Gastrocnemius medialis (tissue), 4 donors: ENCODE data around the gene SH2D7. TPM values are rescaled to one million over a fixed set of nuclear protein-coding genes. Genes with fewer than 3 reads are reported as not detected.

Source experiments
- ATAC-seq, 2 donors: fragments of 150-250 bp; one replicate each; pipeline ENCODE4 v1.9.1; 2016
- DNase-seq, 2 donors: peaks; one replicate each; pipeline ENCODE4 v3.0.0-alpha.2; 2019
- H3K27ac ChIP-seq, 4 donors: fragments of 200-600 bp; sonication (generic); 1 replicate in 1 of 4; 2 replicates in 3 of 4; pipeline ENCODE4 v1.5.1; 2016 to 2018; ENCODE audit warnings: mild to moderate bottlenecking in 2 of 4, moderate library complexity in 1 of 4
- H3K27me3 ChIP-seq, 3 donors: fragments of 200-600 bp; sonication (generic) in 2 of 3; 1 replicate in 1 of 3; 2 replicates in 2 of 3; pipeline versions ENCODE4 v1.5.1 to v1.6.0; 2016 to 2019; ENCODE audit warnings: mild to moderate bottlenecking in 1 of 3, moderate library complexity in 1 of 3
- H3K36me3 ChIP-seq, 2 donors: fragments of 200-600 bp; sonication (generic) in 1 of 2; one replicate each; pipeline ENCODE4 v1.5.1; 2017 to 2018
- H3K4me1 ChIP-seq, 2 donors: fragments of 200-600 bp; sonication (generic) in 1 of 2; one replicate each; pipeline ENCODE4 v1.5.1; 2016 to 2017; ENCODE audit warnings: mild to moderate bottlenecking in 2 of 2
- H3K4me3 ChIP-seq, 4 donors: fragments of 200-600 bp; sonication (generic) in 3 of 4; 1 replicate in 1 of 4; 2 replicates in 3 of 4; pipeline ENCODE4 v1.5.1; 2016 to 2019; ENCODE audit warnings: mild to moderate bottlenecking in 2 of 4
- H3K9me3 ChIP-seq, 3 donors: fragments of 200-600 bp; sonication (generic) in 2 of 3; 1 replicate in 1 of 3; 2 replicates in 2 of 3; pipeline ENCODE4 v1.5.1; 2016 to 2019
- POLR2A ChIP-seq, 2 donors: fragments of 450-650 bp; IDR thresholded peaks; one replicate each; pipeline ENCODE4 v1.6.1; 2017; ENCODE audit warnings: antibody characterized with exemption in 2 of 2, mild to moderate bottlenecking in 2 of 2, moderate library complexity in 2 of 2
- in situ Hi-C, 4 donors: fragments of 200-750 bp; cut with MboI; loops; one replicate each; pipeline versions ENCODE4 v1.15.0 to v1.8.0; 2017; ENCODE audit warnings: low sequenced_read_pairs in 4 of 4
- intact Hi-C: fragments of 100-400 bp; cut with DNase I; formaldehyde crosslinking; loops from one replicate; pipeline ENCODE4 v1.15.1; 2023; ENCODE audit warnings: low total_unique reads
- total RNA-seq, 4 donors: library from RNA; depleted of rRNA; stranded (reverse); fragments of >200 nt; gene quantifications; one replicate each; pipeline versions ENCODE4 v1.1.0 to v1.2.3, GENCODE V29; 2016
- TF ChIP-seq, protein P1 (sequence below), 5 experiments: fragments of 450-650 bp in 3 of 5; fragments of 200-600 bp in 2 of 5; sonication (generic) in 2 of 5; IDR thresholded peaks in 4 of 5; conservative IDR thresholded peaks in 1 of 5; 1 replicate in 4 of 5; 2 replicates in 1 of 5; pipeline ENCODE4 v1.5.1; 2016 to 2019; ENCODE audit warnings: antibody characterized with exemption in 5 of 5, mild to moderate bottlenecking in 3 of 5, moderate library complexity in 3 of 5

Gene SH2D7
- total RNA-seq, 4 donors from 2014 or later, result not detected

GRCh38 chr15:78111788-78112187, 19.4 kb downstream of the SH2D7 start:
- Histone ChIP-seq H3K9me3 (no peaks in the 10 kb centered on the region), H3K4me3 (no peak overlapping the region), H3K36me3 (no peaks in the 10 kb centered on the region), H3K4me1 (no peaks in the 10 kb centered on the region), H3K27me3 (no peaks in the 10 kb centered on the region), H3K27ac (no peak overlapping the region)
- ATAC-seq (no peak), DNase-seq (no peak)
- in situ Hi-C loops, result loop anchor here (5.0 to 25.0 kb wide), 4 partner anchors 83 to 326 kb away; partner anchors contain the start of gene IREB2 (in 1 of the 4)
- TF ChIP-seq, protein P1, sequence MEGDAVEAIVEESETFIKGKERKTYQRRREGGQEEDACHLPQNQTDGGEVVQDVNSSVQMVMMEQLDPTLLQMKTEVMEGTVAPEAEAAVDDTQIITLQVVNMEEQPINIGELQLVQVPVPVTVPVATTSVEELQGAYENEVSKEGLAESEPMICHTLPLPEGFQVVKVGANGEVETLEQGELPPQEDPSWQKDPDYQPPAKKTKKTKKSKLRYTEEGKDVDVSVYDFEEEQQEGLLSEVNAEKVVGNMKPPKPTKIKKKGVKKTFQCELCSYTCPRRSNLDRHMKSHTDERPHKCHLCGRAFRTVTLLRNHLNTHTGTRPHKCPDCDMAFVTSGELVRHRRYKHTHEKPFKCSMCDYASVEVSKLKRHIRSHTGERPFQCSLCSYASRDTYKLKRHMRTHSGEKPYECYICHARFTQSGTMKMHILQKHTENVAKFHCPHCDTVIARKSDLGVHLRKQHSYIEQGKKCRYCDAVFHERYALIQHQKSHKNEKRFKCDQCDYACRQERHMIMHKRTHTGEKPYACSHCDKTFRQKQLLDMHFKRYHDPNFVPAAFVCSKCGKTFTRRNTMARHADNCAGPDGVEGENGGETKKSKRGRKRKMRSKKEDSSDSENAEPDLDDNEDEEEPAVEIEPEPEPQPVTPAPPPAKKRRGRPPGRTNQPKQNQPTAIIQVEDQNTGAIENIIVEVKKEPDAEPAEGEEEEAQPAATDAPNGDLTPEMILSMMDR (IDR thresholded peaks at IDR 0.05 in 4 of 5, conservative IDR thresholded peaks at IDR 0.05 in 1 of 5), result no peak
- no peak for TF ChIP-seq POLR2A (IDR thresholded peaks at IDR 0.05)
- intact Hi-C loops, result loop anchor here (2.0 kb wide), 1 partner anchor 311 kb away; no protein-coding TSS in a partner anchor

- DNase-seq (no peak), ATAC-seq (no peak)
- in situ Hi-C loops, result loop anchor here (5.0 to 25.0 kb wide), 4 partner anchors 82 to 325 kb away; partner anchors contain the start of gene IREB2 (in 1 of the 4)
- Histone ChIP-seq H3K36me3 (no peaks in the 10 kb centered on the region), H3K9me3 (no peaks in the 10 kb centered on the region), H3K27me3 (no peaks in the 10 kb centered on the region), H3K27ac (no peak overlapping the region), H3K4me1 (no peaks in the 10 kb centered on the region), H3K4me3 (no peak overlapping the region)
- TF ChIP-seq POLR2A (IDR thresholded peaks at IDR 0.05), result no peak
- TF ChIP-seq, protein P1 (IDR thresholded peaks at IDR 0.05 in 4 of 5, conservative IDR thresholded peaks at IDR 0.05 in 1 of 5), result no peak
- intact Hi-C loops, result loop anchor here (2.0 kb wide), 1 partner anchor 310 kb away; no protein-coding TSS in a partner anchor
Measured at GRCh38 chr15:78112551-78112950, 20.2 kb downstream of the SH2D7 start.

- intact Hi-C loops, result no loop called here
- H3K27ac ChIP-seq, result no peak overlapping the region
- DNase-seq (peak in 1 of 2 donors; percentile 37), ATAC-seq (peak in 1 of 2 donors; percentile 80)
- peaks cover 0 to 6% of the 10 kb centered on the region in 2 donors for H3K4me1 ChIP-seq
- no peak for TF ChIP-seq POLR2A (IDR thresholded peaks at IDR 0.05)
- TF ChIP-seq, protein P1 (IDR thresholded peaks at IDR 0.05 in 4 of 5, conservative IDR thresholded peaks at IDR 0.05 in 1 of 5), result no peak
- in situ Hi-C loops, result loop anchor here in 1 of 4 donors (25.0 kb wide), 1 partner anchor 317 kb away; the partner anchor contains the start of gene IREB2
- H3K36me3 ChIP-seq, result no peaks in the 10 kb centered on the region
- H3K4me3 ChIP-seq, result no peak overlapping the region
- no peaks in the 10 kb centered on the region for H3K27me3 ChIP-seq
- H3K9me3 ChIP-seq, result no peaks in the 10 kb centered on the region
Measured at GRCh38 chr15:78120523-78120922, 28.2 kb downstream of the SH2D7 start.

GRCh38 chr15:78125267-78125666, 32.9 kb downstream of the SH2D7 start:
- Histone ChIP-seq H3K4me3 (no peak overlapping the region), H3K9me3 (no peaks in the 10 kb centered on the region), H3K36me3 (no peaks in the 10 kb centered on the region), H3K4me1 (peaks cover 10 to 16% of the 10 kb centered on the region in 2 donors), H3K27ac (no peak overlapping the region), H3K27me3 (no peaks in the 10 kb centered on the region)
- DNase-seq (no peak), ATAC-seq (no peak)
- in situ Hi-C loops (loop anchor here in 2 of 4 donors (25.0 kb wide), 1 partner anchor 312 kb away; the partner anchor contains the start of gene IREB2 (in 2 of the 2)), intact Hi-C loops (no loop called here)
- TF ChIP-seq, protein P1 (IDR thresholded peaks at IDR 0.05 in 4 of 5, conservative IDR thresholded peaks at IDR 0.05 in 1 of 5), result no peak
- TF ChIP-seq POLR2A (IDR thresholded peaks at IDR 0.05), result no peak
